Measurements from ENCODE around the gene CELF2.

Gene CELF2

DNA sequence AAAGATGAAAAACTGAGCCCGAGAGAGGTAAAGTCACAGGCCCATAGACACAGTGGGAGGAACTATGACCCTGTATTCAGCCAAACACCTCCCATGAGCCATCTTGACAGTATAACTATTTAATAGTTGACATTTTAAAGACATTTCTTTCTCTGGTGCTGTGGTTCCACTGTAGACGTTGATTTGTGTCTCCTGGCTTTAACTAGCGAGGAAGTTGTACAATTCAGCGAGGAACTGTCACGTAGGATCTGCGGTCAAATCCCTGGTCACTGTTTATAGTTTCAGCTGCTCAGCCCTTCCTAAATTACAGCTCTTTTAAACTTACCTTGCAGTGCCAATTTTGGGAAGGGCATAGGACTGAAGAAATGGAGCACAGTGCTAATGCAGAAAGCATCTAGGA, 7.1 kb upstream of the CELF2 start:
- no peak overlapping the region for H3K27ac ChIP-seq (ENCODE audit: low read depth, low read length)

DNA sequence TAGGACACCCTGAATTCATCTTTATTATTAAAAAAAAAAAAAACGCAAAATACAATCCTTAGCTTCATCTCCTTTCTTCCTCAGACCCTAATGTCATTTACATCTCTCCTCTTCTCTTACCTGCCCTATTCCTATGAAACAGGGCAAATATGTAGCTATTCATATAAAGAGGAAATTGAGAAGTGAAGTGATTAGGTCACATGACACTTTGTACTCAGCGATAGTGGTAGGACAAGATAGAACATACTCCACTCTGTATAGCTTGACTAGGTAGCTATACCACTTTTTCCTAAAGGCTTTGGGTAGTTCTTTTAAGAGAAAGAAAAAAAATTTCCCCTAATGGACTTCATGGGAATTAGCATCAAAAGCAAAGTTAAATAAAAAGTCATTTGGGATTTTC, 6.2 kb upstream of the CELF2 start:
- no peaks in the 10 kb centered on the region for H4K20me1 ChIP-seq (ENCODE audit: control insufficient read depth, insufficient read depth, low read depth, low read length)
- no peaks in the 10 kb centered on the region for H3K9me2 ChIP-seq (replicated peaks; ENCODE audit: control insufficient read depth, low read length)
- no peaks in the 10 kb centered on the region for H3K36me3 ChIP-seq (ENCODE audit: control insufficient read depth, low read length)
- H3F3A ChIP-seq (ENCODE audit: control insufficient read depth, insufficient read depth) = no peaks in the 10 kb centered on the region
- H3K27ac ChIP-seq (ENCODE audit: low read depth, low read length) = no peak overlapping the region
- H3K9me3 ChIP-seq (ENCODE audit: control insufficient read depth, insufficient read depth, low read length) = no peaks in the 10 kb centered on the region
- H3K79me2 ChIP-seq (ENCODE audit: control insufficient read depth, low read length) = no peaks in the 10 kb centered on the region
- H3K4me1 ChIP-seq (ENCODE audit: control insufficient read depth, low read length) = no peaks in the 10 kb centered on the region
- peaks cover 5% of the 10 kb centered on the region for H3K27me3 ChIP-seq (ENCODE audit: control insufficient read depth, low read length)
- no peak for TF ChIP-seq EZH2phosphoT487 (IDR thresholded peaks at IDR 0.05; ENCODE audit: borderline replicate concordance, low read length)
- TF ChIP-seq, protein P1, sequence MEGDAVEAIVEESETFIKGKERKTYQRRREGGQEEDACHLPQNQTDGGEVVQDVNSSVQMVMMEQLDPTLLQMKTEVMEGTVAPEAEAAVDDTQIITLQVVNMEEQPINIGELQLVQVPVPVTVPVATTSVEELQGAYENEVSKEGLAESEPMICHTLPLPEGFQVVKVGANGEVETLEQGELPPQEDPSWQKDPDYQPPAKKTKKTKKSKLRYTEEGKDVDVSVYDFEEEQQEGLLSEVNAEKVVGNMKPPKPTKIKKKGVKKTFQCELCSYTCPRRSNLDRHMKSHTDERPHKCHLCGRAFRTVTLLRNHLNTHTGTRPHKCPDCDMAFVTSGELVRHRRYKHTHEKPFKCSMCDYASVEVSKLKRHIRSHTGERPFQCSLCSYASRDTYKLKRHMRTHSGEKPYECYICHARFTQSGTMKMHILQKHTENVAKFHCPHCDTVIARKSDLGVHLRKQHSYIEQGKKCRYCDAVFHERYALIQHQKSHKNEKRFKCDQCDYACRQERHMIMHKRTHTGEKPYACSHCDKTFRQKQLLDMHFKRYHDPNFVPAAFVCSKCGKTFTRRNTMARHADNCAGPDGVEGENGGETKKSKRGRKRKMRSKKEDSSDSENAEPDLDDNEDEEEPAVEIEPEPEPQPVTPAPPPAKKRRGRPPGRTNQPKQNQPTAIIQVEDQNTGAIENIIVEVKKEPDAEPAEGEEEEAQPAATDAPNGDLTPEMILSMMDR (IDR thresholded peaks at IDR 0.05; ENCODE audit: low read depth, low read length, poor library complexity, severe bottlenecking) = no peak
- no peak overlapping the region for H3K4me3 ChIP-seq (ENCODE audit: low read length)
- no peak overlapping the region for H3K4me2 ChIP-seq (ENCODE audit: low read length)

More for the DNA sequence above, 7.1 kb upstream of the CELF2 start:
- Histone ChIP-seq H3F3A (ENCODE audit: control insufficient read depth, insufficient read depth) (no peaks in the 10 kb centered on the region), H3K4me3 (ENCODE audit: low read length) (no peak overlapping the region), H3K27me3 (ENCODE audit: control insufficient read depth, low read length) (0 out of 2 replicates have a peak, but pooled peaks cover 3% of the 10 kb centered on the region), H3K4me2 (ENCODE audit: low read length) (no peak overlapping the region), H3K4me1 (ENCODE audit: control insufficient read depth, low read length) (no peaks in the 10 kb centered on the region), H3K9me2 (replicated peaks; ENCODE audit: control insufficient read depth, low read length) (no peaks in the 10 kb centered on the region), H4K20me1 (ENCODE audit: control insufficient read depth, insufficient read depth, low read depth, low read length) (no peaks in the 10 kb centered on the region), H3K9me3 (ENCODE audit: control insufficient read depth, insufficient read depth, low read length) (no peaks in the 10 kb centered on the region), H3K79me2 (ENCODE audit: control insufficient read depth, low read length) (no peaks in the 10 kb centered on the region), H3K36me3 (ENCODE audit: control insufficient read depth, low read length) (no peaks in the 10 kb centered on the region)
- TF ChIP-seq, protein P1 (IDR thresholded peaks at IDR 0.05; ENCODE audit: low read depth, low read length, poor library complexity, severe bottlenecking) = no peak
- no peak for TF ChIP-seq EZH2phosphoT487 (IDR thresholded peaks at IDR 0.05; ENCODE audit: borderline replicate concordance, low read length)

DNA sequence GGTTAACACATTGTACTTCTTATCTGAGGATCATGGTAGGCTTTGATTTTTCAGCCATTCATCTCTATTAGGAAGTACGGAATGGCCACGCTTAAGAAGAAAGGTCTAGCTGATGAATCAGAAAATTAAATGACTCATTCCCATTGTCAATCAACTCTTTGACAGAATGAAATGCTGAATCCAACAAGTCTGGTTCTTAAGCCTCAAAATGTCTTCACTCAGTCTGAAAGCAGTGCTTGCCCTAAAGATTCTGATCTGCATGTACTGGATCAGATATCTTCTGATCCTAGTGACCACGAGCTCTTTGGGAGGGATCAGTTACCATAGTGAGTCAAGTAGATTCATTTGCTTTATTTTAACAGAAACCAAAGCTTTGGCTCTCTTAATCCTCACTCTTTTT, 5.7 kb upstream of the CELF2 start:
- H3K36me3 ChIP-seq (ENCODE audit: control insufficient read depth, low read length) = no peaks in the 10 kb centered on the region
- H3K79me2 ChIP-seq (ENCODE audit: control insufficient read depth, low read length) = no peaks in the 10 kb centered on the region
- peaks cover 10% of the 10 kb centered on the region for H3K27me3 ChIP-seq (ENCODE audit: control insufficient read depth, low read length)
- H3K4me3 ChIP-seq (ENCODE audit: low read length) = no peak overlapping the region
- H3K9me3 ChIP-seq (ENCODE audit: control insufficient read depth, insufficient read depth, low read length) = no peaks in the 10 kb centered on the region
- H3K4me1 ChIP-seq (ENCODE audit: control insufficient read depth, low read length) = no peaks in the 10 kb centered on the region
- no peaks in the 10 kb centered on the region for H4K20me1 ChIP-seq (ENCODE audit: control insufficient read depth, insufficient read depth, low read depth, low read length)
- no peaks in the 10 kb centered on the region for H3K9me2 ChIP-seq (replicated peaks; ENCODE audit: control insufficient read depth, low read length)
- no peak overlapping the region for H3K4me2 ChIP-seq (ENCODE audit: low read length)
- no peak overlapping the region for H3K27ac ChIP-seq (ENCODE audit: low read depth, low read length)
- no peaks in the 10 kb centered on the region for H3F3A ChIP-seq (ENCODE audit: control insufficient read depth, insufficient read depth)
- TF ChIP-seq, protein P1 (IDR thresholded peaks at IDR 0.05; ENCODE audit: low read depth, low read length, poor library complexity, severe bottlenecking) = no peak
- no peak for TF ChIP-seq EZH2phosphoT487 (IDR thresholded peaks at IDR 0.05; ENCODE audit: borderline replicate concordance, low read length)

Data from DOHH2 (cell line).